ENCODE results near the gene POLK.
"Not testable (repeated sequence)": the region's sequence is repeated elsewhere in the genome, so short reads cannot be mapped to it uniquely, and the experiment has no call there.

The POLK gene

GRCh38 chr5:75551471-75551870, 39.8 kb downstream of the POLK start:
- no peak for DNase-seq (ENCODE audit: low read depth)

GRCh38 chr5:75552764-75553163, 41.1 kb downstream of the POLK start:
- DNase-seq (ENCODE audit: low read depth), result no peak

DNA sequence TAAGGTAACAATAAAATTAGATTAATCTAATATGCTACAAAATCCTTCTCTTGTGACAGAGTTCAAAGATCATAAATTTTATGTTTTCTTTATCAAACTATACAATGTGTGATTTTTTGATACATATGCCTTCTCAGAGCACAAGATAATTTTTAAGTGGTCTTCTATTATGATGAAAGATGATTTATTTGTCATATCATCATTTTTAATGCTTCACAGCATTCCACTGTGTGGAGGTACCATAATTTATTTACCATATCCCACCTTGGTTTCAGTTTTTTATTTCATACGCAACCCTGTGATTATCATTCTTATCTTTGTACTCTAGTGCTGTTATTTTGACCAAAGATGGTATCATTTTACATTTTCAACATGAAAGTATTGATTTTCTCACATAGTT, 41.7 kb downstream of the POLK start:
- no peak for DNase-seq (ENCODE audit: low read depth)

- DNase-seq (ENCODE audit: low read depth), result no peak
Measured at GRCh38 chr5:75558221-75558620, 46.5 kb downstream of the POLK start.

DNA sequence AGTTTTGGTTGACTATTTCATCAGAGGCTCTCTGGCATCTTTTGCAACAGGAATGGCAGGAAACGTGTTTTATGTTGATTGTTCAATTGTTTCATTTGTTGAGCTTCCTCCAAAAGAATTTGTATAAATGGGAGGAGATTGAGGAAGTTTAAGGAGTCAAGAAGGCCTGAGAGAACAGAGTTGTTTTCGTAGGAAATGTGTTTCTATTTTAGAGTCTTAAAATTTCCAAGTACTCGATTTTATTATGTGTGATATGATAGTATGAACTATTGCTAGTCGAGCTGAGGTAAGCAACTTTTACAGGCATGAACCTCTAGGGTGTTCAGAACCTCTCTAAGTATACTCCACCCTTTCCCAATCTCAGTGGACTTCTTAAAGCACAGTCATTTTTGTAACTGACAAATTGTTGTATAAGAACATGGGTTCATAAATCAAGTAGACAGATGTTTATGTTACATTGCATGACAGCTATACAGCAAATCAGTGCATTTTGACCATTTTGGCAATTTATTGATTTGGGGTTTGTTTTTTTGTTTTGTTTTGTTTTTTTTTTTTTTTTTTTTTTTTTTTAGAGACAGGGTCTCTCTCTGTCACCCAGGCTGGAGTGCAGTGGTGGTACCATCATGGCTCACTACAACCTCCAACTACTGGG, 47.4 kb downstream of the POLK start:
- DNase-seq (ENCODE audit: low read depth), result no peak

DNA sequence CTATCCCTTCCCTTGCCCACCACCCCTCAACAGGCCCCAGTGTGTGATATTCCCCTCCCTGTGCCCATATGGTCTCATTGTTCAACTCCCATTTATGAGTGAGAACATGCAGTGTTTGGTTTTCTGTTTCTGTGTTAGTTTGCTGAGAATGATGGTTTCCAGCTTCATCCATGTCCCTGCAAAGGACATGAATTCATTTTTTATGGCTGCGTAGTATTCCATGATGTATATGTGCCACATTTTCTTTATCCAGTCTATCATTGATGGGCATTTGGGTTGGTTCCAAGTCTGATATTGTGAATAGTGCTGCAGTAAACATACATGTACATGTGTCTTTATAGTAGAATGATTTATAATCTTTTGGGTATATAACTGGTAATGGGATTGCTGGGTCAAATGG, 49.0 kb downstream of the POLK start:
- DNase-seq (ENCODE audit: low read depth), result not testable (repeated sequence)

GRCh38 chr5:75565991-75566709, 54.5 kb downstream of the POLK start:
- DNase-seq (ENCODE audit: low read depth), result not testable (repeated sequence)

DNA sequence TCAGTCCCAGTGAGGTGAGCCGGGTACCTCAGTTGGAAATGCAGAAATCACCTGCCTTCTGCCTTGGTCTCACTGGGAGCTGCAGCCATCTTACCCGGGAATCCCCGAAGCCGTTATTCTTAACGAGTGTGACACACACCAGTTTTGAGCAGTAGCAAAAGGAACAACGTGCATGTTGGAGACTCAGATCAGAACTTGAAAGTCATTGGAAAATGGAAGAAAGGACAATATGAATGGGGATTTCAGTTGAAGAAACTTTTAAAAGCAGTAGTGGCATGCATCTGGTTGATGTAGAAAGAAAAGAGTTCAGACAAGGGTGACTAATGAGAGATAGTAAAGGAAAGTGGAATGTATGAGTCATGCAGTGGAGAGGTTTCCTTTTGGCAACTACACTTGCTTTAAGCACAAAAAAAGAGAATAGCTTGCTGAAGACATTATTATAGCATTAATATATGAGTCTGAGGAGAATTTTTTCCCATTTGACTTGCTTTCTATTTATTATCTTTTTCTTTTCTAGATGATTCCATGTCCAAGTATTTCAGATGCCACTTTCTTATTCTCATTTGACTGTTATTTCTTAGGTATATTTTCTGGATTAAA, 55.1 kb downstream of the POLK start:
- DNase-seq (ENCODE audit: low read depth), result peak; percentile 60

DNA sequence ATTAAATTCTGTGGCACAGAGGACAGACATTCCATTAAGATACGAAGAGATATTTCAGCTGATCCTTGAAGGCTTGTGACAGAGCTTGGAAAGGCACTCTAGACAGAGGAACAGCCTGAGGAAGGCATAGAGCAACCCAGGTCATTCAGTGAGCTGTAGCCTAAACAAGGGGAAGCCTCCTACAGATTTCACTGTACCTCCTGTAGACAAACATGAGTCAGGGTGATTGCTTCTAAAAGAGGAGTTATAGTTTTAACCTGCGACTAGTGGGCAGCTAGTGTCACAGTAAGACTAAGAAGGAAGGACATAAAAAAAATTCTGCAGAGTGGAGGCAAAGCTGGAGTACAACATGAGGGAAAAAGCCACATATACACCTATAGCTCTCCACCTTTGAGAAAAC, 56.0 kb downstream of the POLK start:
- DNase-seq (ENCODE audit: low read depth), result no peak

DNA sequence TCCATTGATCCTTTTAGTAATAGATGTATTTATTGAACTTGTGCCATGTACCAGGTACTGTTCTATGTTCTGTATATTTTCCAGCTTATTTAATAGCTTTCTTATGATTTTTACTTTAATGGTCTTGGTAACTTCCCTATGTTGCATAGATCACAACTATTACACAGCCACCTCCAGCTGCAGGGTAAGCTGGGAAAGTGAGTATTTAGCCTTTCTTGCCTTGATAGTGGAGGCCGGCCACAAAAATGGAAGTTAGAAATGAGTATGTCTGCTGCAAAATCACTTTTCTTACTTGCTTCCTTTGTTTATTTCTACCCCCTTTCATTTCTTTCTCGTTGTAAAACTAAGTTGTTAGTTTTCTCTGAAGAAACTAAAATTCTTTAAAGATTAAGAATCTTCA, 56.5 kb downstream of the POLK start:
- no peak for DNase-seq (ENCODE audit: low read depth)

DNA sequence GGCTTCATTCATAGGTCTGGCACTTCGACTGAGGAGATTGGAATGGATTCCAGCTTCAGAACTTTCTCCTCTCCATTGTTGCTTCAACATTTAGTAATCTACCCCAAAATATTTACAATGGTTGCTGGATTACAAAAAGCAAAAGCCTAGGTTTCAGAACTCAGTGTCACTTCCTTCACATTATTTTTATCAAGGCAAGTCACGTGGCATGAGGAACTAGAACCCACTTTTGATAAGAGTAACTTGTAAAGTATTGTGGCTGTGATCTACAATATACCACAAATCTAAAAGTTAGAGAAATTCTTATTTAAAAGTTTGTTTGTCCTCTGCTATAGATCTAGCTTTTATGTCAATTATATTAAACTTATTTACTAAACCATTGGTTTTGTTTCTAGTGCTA, 59.9 kb downstream of the POLK start:
- DNase-seq (ENCODE audit: low read depth), result no peak

DNA sequence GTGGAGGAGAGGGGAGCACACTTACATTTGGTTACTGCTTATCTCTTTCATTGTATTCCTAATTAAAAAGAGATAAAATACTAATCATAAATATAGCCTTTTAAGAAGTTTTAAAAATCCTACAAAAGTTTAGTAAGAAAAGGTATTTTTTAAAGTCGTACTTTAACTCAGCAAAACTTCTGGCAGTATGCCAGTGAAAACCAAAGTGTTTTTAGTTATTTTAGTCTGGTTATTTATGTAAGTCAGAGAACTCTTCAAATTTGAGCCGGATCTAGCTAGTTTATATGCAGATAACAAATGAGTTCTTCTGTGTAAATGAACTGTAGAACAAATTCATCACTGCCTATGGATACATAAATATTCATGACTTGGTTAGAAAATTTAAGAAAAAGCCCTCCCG, 63.1 kb downstream of the POLK start:
- no peak for DNase-seq (ENCODE audit: low read depth)

DNA sequence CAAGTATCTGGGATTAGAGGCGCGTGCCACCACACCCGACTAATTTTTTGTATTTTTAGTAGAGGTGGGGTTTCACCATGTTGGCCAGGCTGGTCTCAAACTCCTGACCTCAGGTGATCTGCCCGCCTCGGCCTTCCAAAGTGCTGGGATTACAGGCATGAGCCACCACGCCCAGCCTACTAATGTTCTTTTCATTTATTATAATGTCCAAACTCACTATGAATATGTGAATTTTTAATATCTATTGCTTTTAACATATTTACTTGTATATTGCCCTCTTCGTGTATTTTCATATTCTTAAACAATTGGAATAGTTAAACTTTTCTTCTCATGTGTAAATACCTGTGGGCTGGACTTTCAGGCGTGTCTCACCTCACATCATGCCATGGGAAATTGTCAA, 66.6 kb downstream of the POLK start:
- not testable (repeated sequence) for DNase-seq (ENCODE audit: low read depth)

GRCh38 chr5:75584641-75585040, 73.0 kb downstream of the POLK start:
- no peak for DNase-seq (ENCODE audit: low read depth)

GRCh38 chr5:75588666-75589065, 77.0 kb downstream of the POLK start:
- no peak for DNase-seq (ENCODE audit: low read depth)

DNA sequence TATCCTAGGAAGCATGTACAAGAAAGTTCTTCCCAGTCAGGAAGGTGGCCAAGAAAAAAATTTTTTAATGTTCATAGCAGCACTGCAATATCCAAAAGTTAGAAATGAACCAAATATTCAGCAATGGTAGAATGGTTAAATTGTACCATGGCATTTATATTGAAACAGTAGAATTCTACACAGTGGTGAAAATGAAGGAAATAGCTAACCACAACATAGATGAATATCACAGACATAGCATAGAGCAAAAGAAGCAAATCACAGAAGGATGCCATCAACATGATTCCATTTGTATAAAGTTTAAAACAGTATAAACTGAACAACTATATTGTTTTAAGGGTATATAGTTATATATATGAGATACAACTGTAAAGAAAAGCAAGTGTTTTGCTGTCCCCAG, 88.8 kb downstream of the POLK start:
- DNase-seq (ENCODE audit: low read depth), result no peak

- no peak for DNase-seq (ENCODE audit: low read depth)
Measured at GRCh38 chr5:75601567-75601966, 89.9 kb downstream of the POLK start.

DNA sequence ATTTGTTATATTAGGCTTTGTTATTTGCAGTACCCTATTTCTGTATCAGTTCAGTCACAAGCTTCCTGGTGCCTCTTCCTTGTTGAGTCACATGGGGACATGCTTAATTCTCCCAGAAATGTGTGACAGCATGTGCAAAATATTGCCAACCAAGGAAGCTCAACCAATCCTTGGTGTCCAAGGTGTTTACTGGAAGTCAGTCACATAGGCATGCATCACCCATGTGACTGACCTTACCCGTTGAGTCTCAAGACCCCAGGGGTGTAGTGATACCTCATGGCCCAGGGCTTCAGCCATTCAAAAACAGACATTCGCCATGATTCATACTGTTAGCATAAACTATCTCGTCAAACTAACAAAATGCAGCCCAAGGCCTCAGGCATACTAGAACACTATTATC, 90.3 kb downstream of the POLK start:
- DNase-seq (ENCODE audit: low read depth), result no peak

GRCh38 chr5:75603371-75603770, 91.7 kb downstream of the POLK start:
- DNase-seq (ENCODE audit: low read depth), result no peak

- DNase-seq (ENCODE audit: low read depth), result no peak
Measured at GRCh38 chr5:75603821-75604220, 92.1 kb downstream of the POLK start.

DNA sequence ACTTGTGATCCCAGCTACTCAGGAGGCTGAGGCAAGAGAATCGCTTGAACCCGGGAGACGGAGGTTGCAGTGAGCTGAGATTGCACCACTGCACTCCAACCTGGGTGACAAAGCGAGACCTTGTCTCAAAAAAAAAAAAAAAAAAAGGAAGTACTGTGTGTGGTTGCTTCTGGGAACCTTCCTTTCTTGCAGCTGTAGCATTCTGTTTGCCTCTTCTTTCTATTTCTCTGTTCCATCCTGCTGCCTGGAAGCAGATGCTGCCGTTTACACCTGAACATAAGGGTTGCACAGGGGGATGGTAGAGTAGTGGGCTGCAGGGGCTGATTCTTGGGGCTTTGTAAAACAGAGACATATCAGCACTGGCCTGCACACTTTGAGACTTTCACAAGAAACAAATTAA, 95.7 kb downstream of the POLK start:
- DNase-seq (ENCODE audit: low read depth), result not testable (repeated sequence)

DNA sequence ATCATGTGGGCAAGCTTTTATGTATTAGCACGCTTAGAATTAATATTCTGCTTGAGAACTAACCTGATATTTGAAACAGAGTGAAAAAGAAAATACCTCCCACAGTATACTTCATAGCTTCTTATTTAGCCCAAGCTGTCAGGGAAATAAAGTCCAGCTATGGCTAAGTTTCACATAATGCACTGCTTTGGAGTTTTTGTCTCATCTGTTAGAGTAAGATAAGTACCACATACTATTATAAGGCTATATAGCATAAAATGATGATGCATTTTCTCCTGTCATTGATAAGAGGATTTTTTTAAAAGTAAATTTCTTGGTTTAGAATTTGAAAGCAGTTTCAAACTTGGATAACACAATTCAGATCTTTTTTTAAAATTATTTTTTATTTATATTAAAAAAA, 97.2 kb downstream of the POLK start:
- no peak for DNase-seq (ENCODE audit: low read depth)

- DNase-seq (ENCODE audit: low read depth), result no peak
Measured at GRCh38 chr5:75610201-75610600, 98.5 kb downstream of the POLK start.
